Kidney capillary endothelial cell (primary cell): ENCODE measurements around the gene MITF.
A peak's percentile ranks its signal among the peaks of the same experiment; 100 is the strongest.
"Not testable (repeated sequence)": the region's sequence is repeated elsewhere in the genome, so short reads cannot be mapped to it uniquely, and the experiment has no call there.

Source experiments
- DNase-seq: peaks from one replicate; pipeline ENCODE4 v3.0.0-alpha.2; 2018; ENCODE audit warnings: low spot score

MITF gene

DNA sequence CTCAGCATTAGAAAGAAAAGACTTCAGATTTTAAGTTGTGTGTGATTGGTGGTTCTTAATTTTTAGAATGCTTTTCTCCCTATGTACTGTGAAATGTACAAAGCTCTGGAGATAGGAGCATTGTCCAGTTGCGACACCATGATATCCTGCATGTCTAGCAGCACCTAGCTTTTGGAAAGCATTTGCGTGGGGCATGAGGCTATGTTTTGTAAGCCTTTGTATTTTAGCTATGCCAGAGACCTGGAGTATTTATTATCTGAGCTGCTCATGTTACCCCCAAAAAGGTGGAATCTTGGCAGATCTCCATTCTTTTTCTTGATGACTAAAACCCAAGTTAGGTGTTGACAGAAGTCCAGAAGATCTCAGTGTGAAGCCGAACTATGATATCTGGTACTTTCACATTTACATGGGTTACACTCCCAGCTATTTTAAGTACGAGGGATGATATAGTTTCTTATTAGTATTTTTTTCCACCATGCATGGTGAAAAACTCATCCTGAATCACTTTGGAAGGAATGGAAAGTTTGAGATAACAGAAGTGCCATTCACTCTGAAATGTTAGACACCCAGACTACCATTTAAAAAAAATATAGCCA lies 133.6 kb downstream of the MITF start:
- DNase-seq: no peak

DNA sequence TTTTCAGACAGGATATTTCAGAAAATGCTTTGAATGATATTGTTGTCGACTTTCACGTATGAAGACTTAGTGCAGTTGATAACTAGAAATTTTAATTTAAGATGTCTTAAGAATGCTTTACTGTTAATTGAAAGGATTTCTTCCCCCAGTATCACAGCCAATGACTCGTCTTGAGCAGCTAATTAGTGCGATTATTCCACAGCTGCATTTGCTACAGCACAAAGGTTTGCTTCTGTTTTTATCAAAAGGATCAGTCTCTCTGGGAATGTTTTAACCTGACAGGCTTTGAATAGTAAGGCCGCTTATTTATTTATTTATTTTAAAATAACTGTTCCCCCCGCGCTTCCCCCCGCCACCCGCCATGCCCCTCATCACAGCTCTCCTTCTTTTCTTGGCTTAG lies 136.8 kb downstream of the MITF start:
- DNase-seq: no peak

DNA sequence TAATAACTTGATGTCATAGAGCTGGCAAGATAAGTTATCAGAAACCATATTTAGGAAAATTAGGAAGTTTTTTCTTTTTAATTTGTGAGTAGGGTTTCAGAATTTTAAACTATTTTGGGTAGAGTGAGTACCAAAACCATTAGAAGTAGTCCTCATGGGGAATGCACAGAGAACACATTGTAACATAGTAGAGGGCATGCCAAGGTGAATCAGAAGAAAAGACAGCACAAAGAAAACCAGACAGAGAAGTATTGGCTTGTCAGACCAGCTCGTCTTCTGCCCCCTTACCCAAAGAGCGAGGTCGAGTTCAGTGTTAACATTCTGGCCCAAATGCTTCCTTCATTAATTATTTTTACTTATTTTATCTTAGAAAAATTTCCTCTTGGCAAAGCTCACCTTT lies 139.0 kb downstream of the MITF start:
- no peak for DNase-seq

DNA sequence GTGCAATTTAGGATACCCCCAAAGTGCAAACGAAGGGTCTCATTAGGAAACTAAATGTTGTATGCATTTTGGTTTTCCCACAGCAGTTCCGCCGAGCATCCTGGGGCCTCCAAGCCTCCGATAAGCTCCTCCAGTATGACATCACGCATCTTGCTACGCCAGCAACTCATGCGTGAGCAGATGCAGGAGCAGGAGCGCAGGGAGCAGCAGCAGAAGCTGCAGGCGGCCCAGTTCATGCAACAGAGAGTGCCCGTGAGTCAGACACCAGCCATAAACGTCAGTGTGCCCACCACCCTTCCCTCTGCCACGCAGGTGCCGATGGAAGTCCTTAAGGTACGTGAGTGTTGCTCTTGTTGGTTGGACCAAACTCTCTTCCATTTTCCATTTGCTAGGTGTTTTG lies 139.8 kb downstream of the MITF start:
- DNase-seq: no peak

DNA sequence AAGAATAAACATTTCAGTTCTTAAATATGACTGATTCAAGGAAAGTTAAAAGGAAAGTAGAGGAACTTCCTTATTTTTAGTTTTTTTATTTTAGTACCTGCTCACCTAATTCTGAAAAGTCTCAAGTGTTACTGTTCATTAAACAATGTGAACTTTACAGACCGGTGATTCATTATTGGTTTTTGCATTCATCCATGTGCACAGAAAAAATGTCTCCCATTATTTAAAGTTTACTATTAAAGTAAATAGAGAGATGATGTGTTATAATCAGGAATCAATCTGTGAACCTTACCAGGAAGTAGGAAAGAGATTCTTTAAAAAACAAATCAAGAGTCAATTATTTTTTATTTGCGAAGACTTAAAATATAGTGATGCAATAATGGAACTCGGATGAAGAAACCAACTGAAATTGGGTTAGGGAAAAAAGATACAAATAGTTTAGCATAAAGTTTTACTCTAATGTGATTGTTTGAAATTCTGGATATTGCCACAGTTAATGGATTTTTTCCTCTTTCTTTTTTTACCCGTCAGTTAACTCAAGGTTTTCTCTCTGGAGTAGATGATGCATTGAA lies 140.9 kb downstream of the MITF start:
- no peak for DNase-seq

DNA sequence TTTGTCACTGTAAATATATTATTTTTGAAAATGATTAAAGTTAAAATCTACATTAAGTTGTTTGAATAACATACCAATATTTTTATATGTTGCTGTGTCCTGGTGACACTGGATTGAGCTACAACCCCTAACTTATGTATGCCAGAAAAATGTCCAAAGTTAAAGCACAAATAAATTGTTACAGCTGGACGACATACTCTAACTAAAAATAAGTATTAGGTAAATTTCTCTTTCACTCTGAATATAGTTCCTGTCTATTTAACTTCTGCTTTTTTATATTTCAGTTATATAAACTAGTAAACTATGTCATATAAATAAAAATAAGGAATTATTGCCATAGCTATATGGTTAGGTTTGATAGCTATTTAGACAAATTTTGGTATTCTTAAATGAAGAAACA lies 141.8 kb downstream of the MITF start:
- no peak for DNase-seq

DNA sequence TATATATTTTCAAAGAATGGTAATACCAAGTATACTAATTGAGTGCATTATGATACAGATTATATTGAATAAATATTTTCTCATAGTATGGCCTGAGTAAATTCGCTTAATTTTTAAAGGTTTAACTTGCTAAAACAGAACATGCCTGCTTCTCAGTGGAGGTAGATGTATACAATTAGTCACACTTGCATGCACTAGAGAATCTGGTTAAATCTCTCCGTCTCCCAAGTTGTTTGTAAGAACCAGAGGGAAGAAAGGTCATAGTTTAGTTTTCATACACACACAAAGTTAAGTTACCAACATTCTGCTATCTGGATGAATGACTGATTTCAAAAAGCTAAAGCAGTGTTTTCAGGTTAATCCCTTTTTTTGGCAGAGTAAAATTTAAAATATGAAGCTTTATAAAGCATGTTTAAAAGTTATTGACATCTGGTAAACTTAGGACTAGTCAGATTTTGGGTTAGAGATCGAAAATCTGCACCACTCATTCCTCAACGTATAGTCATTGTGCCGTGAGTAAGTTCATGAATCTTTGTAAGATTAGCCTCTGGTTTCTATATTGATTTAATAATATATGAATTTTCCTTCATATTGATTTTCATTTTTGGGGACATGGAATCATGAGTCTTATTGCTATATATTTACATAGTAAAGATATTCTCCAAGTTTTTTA lies 142.6 kb downstream of the MITF start:
- DNase-seq: no peak

DNA sequence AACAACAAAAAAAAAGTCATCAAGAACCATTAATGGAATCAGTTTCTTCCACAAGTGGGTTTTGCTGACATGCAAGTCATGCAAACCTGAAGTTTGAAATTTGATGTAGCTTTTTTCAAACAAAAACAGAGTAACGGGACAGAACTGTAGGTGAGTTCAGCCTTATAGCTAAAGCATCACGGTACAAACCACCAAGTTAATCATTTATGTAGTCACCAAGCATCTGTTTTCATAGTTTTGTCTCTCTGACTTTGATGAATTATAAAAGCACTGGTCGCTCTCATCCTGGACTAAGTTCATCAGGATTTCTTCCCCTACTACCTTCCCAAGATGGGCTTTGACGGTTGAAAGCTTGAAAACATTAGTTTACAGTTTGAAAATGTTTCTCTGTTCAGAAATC lies 143.3 kb downstream of the MITF start:
- no peak for DNase-seq

DNA sequence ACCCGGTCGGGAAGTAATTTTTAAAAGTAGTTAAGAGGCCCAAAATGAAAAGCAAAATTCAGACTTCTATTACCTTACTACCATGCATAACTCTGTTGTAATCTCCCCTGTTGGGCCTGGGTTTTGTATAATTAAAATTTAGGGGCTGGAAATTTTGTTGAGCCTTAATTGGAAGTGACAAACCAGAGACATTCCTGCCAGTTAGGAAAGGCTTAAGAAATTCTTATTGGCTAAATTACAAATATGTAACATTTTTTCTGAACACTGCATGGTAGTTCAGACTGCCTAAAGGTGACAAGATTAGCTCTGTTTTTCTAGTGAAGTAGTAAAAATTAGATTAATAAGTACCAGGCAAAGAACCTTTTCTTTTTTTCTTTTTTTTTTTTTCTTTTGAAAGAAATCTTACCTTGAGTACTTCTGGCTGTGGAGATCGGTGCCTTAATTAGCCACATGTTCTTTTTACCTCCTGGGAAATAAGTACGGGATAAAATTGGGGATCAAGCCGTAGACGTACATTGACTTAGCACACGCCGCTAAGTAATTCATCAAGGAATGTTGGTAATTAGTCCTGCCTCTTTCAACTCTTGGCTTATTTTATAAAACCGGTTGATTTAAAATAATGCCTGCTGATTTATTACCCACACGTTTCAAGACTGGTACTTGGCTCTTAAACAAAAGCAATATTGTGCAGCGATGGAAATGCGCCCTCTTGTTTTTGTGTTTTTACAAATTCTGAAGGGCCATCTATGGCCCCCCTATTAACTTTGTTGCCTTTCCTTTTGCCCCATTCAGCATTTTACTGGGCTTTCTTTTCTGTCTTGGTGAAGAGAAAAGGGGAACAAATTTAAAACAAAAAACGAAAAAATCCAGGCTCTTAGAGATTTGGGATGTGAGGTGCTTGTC lies 149.0 kb downstream of the MITF start:
- DNase-seq: no peak

DNA sequence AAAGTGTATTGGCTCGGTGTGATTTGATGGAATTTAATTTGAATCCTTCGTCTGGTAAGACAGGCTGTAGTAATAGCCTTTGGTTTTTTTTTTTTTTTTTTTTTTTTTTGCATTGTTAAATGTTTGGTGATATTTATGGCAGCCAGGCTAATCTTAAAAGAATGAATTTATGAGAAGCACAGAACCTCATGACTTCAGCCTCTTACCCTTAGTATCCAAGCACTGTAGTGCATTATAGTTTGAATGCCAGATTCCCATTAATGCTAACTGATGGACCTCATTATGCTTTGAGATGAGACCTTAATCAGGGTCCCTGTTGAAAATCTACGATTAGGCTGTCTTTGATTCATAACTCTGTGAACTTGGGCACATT lies 149.7 kb downstream of the MITF start:
- no peak for DNase-seq

DNA sequence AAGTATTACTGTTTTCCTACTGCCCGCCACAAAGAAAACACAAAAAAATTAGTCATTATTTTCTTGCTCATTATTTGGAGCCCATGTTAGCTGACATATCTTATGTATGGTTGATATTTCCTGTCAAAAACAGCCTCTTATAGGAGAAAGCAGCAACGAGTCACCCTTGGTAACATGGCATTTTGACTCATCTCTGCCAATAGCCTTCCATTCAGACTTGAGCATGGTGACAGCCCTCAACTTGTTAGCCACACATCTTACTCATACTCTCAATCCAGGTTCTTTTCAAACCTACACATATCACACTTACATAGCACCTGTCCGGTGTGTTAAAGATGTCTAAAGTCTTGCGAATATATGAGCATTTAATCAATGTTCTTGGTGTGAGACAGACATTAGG lies 150.8 kb downstream of the MITF start:
- DNase-seq: peak; percentile 66

DNA sequence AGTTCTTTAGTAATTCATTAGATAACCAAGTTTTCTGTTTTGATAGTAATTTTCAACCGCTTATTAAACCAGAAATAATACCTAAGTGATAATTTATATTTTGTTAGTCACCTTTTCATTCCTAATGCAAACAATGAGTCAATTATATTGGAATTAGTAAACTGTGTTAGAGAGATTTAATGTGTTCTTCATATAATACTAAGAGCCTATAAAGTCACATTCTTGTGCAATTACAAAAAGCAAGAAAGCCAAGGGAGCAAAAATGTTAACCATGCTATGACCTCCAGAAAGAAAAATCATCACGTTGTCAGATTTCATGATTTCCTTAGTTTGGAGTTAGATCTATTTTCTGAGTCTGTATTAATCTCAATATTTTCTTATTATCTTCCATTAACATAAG lies 151.4 kb downstream of the MITF start:
- DNase-seq: no peak

DNA sequence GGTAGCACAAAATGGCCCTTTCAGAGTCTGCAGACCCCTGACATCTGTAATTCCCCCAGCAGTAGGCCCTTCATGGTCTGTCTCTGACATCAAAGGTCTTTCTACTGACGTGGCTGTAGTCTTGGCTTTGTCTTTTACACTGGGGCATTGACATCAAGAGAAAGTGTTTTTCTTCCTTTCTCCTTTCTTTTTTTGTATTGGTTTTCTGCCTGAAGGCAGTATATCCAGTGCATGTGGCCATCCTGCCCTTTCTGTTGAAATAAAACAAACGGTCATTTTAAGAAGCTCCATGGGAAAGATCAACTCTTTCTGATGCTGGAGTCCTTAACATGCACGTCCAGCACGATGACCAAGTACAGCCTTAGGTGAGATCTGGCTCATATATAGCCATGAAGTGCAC lies 153.4 kb downstream of the MITF start:
- no peak for DNase-seq

DNA sequence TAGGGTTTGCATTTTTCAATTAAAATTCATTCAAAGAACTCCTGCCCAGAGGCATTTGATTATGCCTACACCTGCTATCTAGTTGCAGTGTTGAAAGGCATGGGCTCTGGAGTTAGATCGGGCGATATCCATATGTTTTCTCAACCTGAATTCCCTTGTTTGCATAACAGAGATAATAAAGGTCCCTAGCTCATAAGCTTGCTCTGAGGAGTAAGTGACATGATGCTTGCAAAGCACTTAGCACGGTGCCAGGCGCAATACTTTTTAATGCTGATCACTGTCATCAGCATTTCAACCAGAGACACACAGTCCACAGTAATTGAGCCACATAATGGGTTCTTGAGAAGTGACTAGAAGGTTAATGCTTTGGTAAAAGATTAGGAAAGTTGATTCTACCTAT lies 154.0 kb downstream of the MITF start:
- DNase-seq: no peak

DNA sequence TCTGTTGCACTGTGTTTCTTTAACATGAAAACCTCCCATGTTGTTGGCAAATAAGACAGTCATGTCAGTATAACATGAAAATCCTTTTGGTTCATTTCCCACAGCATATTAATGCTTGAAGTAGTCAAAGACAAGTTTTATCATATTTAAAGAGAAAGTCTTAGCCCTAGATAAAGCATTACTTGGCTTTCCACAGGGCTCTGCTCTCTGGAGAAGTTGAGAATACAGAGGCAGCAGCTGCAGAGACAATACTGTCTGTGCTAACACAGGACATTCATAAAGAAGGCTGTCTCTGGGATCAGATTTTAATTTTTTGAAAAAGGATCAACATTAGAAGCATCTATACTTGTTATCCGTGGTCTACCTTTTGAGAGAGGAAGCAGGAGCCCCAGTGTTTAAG lies 156.8 kb downstream of the MITF start:
- no peak for DNase-seq

DNA sequence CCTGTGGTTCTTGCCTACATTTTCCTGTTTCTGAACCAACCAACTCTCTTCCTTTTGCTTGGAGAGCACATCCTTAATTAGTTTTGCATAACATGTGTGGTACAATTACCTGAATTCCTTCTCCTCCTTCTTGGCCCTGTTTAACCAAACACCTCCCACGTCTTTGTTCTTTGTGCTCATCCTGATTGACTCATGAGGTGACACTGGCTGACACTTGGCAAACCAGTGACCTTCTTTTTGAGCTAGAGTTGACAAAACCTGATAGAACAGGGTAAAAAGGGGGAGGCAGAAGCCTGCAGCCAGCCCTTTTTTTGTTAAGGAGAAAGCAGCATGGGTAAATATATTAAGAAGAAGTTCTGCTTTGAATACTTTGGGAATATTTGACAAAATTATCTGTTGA lies 161.1 kb downstream of the MITF start:
- DNase-seq: no peak

DNA sequence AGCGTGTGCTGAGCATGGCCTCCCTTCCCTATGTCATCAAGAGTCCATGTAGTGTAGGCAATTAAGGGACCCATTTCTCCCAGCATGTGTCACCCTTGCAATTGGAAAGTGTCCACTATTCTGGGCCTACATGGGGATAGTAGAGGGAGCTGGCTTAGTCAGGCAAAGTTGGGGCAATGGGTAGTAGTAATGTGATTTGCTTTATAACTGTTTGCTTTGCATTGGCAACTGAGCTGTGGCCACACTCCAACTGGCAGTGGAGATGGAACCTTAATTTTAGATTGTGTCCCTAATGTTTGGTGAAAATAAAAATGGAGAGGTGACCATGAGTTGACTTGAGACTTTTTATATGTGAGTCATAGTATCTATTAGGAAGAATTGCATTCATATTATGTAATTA lies 162.5 kb downstream of the MITF start:
- DNase-seq: no peak

DNA sequence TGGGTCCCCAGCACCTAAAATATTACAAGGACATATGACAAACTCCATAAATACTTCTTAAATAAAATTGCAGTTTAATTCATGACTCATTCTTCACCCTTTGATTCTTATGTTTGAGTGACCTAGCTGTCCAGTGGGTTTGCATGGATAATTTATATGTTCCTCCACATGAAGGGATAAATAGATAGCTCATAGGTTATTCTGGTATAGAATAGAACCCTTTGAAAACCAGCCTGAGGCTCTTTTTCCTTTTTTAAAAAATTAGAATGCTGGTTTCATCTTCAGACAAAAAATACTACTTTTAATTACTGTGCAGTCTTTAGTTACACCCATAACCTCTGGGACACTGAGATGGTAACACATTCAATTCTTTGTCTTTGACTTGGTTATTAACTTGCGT lies 163.1 kb downstream of the MITF start:
- no peak for DNase-seq

DNA sequence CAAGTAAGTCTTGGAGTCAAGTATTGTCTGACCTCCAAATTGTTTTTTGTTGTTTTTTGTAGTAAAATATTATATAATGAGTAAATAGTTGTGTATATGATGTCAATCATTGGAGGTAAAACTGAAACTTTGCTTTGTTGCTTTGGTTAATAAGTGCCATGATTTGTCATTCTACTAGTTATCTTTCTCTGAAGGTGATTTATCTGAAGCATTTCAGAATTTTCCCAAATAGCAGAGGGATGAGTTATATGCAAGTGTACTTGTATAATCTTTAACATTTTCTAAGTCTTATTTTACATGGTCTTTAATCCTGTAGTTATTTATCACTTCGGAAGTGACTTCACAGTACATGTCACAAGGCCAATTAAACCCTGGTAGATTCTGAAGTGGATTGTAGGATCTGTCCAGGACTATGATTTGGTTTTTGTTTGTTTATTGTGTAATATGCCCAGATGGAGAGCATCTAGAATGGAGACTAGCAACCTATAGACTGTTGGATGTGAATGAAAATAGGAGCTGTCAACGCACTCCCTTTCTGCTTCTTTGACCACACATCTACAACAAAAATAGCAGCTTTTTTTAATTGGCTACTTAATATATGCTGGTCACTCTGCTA lies 167.2 kb downstream of the MITF start:
- DNase-seq: no peak

DNA sequence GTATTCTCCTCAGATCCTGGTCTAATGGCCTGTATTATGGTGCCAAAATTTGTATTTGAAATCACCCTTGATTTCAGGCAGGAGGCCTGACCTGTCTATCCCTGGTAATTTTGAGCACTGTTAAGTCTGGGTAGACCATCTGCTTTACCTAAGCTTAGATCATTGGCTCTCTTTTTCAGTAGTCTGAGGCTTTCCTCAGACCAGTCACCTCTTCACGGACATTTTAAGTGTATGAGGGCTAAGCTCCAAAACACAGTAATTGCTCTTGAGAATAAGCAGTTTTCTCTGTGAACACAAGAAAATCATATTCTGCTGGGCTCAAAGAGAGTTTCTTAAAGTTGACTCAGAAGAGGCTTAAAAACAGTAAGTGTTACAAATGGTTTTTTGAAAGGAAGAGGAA lies 168.3 kb downstream of the MITF start:
- DNase-seq: no peak

DNA sequence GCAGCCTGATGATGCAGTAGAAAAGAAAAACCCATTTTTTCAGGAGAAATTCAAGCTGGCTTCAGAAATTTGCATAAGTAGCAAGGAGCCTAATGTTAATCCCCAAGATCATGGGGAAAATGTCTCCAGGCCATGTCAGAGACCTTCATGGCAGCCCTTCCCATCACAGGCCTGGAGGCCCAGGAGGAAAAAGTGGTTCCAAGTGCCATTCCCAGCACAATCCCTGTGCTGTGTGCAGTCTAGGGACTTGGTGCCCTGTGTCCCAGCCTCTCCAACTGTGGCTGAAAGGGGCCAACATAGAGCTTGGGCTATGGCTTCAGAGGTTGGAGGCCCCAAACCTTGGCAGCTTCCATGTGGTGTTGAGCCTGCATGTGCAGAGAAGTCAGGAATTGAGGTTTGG lies 170.6 kb downstream of the MITF start:
- DNase-seq: not testable (repeated sequence)

DNA sequence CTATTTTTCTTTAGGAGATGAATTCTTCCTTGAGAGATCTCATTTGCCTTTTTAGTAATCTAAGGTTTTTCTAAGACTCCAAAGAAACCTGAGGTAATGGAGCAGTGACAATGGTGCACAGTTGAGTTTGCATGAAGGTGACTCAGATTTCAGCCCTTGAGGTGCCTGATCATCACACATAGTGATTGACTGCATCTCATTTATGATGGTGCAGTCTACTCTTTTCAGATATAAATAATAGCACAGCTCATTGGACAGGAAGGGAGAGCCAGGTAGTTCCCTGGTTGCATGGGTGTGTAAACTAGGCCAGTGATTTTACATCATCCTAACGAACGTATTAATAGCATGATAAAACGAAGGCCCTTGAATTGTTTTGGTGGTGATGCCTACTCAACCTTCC lies 174.2 kb downstream of the MITF start:
- DNase-seq: no peak

DNA sequence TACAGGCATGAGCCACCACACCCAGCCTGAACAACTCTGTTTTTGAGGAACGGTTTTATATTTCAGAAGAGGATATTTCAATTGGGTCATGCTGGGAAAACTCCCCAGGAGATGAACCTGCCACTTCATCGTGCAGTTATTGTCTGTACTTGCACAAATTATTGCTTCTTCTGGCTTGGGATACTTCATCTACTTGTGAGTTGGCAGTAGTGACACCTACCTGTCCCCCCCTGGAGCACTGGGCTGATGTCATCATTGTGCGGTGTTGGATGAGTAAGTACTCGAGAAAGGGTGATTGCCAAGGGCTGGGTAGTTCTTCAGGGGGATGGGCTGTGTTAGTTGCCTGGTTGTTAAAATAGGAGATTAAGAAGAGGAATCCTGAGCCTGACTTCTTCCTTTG lies 175.1 kb downstream of the MITF start:
- DNase-seq: no peak
